HL-60/S4 (cell line): ENCODE measurements around the gene SMPD2.
"Not testable (repeated sequence)": the region's sequence is repeated elsewhere in the genome, so short reads cannot be mapped to it uniquely, and the experiment has no call there.

ENCODE experiments used
- in situ Hi-C: fragments of 300-500 bp; cut with MboI; formaldehyde crosslinking; loops from 2 replicates; pipeline ENCODE4 v1.14.3; 2022; ENCODE audit warnings: low sequenced_read_pairs

The SMPD2 gene

GRCh38 chr6:109460161-109460829 is 19.8 kb downstream of the SMPD2 start:
- in situ Hi-C loops: no loop called here

GRCh38 chr6:109461205-109461604 is 20.7 kb downstream of the SMPD2 start:
- in situ Hi-C loops: not testable (repeated sequence)

GRCh38 chr6:109461733-109462526 is 21.4 kb downstream of the SMPD2 start:
- in situ Hi-C loops: no loop called here

- in situ Hi-C loops: no loop called here
These were observed 25.2 kb downstream of the SMPD2 start for GRCh38 chr6:109465772-109466171.

GRCh38 chr6:109466212-109466923 is 25.8 kb downstream of the SMPD2 start:
- in situ Hi-C loops: no loop called here

- in situ Hi-C loops: no loop called here
These were observed 27.2 kb downstream of the SMPD2 start for GRCh38 chr6:109467696-109468095.

GRCh38 chr6:109469591-109470189 is 29.2 kb downstream of the SMPD2 start:
- in situ Hi-C loops: no loop called here

- in situ Hi-C loops: no loop called here
These were observed 30.7 kb downstream of the SMPD2 start for GRCh38 chr6:109471105-109471810.

GRCh38 chr6:109472132-109472995 is 31.8 kb downstream of the SMPD2 start:
- in situ Hi-C loops: no loop called here

GRCh38 chr6:109473120-109473519 is 32.6 kb downstream of the SMPD2 start:
- in situ Hi-C loops: no loop called here

GRCh38 chr6:109474995-109475394 is 34.5 kb downstream of the SMPD2 start:
- in situ Hi-C loops: no loop called here

GRCh38 chr6:109475625-109476024 is 35.1 kb downstream of the SMPD2 start:
- in situ Hi-C loops: no loop called here

GRCh38 chr6:109477184-109477583 is 36.7 kb downstream of the SMPD2 start:
- in situ Hi-C loops: no loop called here

- in situ Hi-C loops: no loop called here
These were observed 37.2 kb downstream of the SMPD2 start for GRCh38 chr6:109477725-109478124.

- in situ Hi-C loops: no loop called here
These were observed 37.8 kb downstream of the SMPD2 start for GRCh38 chr6:109478222-109478805.

- in situ Hi-C loops: no loop called here
These were observed 38.5 kb downstream of the SMPD2 start for GRCh38 chr6:109478841-109479624.

GRCh38 chr6:109480993-109481480 is 40.5 kb downstream of the SMPD2 start:
- in situ Hi-C loops: no loop called here

GRCh38 chr6:109482905-109483734 is 42.6 kb downstream of the SMPD2 start, which contains the start of gene ZBTB24:
Gene ZBTB24, minus strand, starts transcription at chr6:109483219. Its CDS starts 1,193 bp downstream, at chr6:109482026.
- in situ Hi-C loops: no loop called here
